PC-9 (cell line): ENCODE results near the gene TUT4. TPM values are rescaled to one million over a fixed set of nuclear protein-coding genes. Genes with fewer than 3 reads are reported as not detected.

ENCODE experiments used
- BruUV-seq: library from RNA; stranded (reverse); fragments of 400-500 nt; replicated peaks from 2 replicates; lab custom pipeline; 2021; lab: Mats Ljungman, UMichigan
- CTCF ChIA-PET: fragments of 300-600 bp; sonication (Branson Sonifier 250); formaldehyde crosslinking; loops from one replicate; lab custom pipeline; 2022; ENCODE audit warnings: antibody characterized with exemption; lab: Charles Lee
- POLR2A ChIA-PET: fragments of 300-600 bp; sonication (Branson Sonifier 250); formaldehyde crosslinking; loops from one replicate; lab custom pipeline; 2022; ENCODE audit warnings: antibody characterized with exemption; ENCODE audit not compliant: unreplicated experiment; lab: Charles Lee
- DNase-seq, 2 experiments: peaks; one replicate each; pipeline versions ENCODE4 v3.0.0 to v3.0.0-alpha.2; 2015 to 2022; ENCODE audit warnings: mixed read lengths in 1 of 2
- H2AFZ ChIP-seq: fragments of 200-600 bp; sonication (generic); 2 replicates; pipeline ENCODE4 v1.8.1; 2017; ENCODE audit warnings: antibody characterized with exemption
- H3F3A ChIP-seq: fragments of 200-600 bp; sonication (generic); 2 replicates; pipeline ENCODE4 v1.8.1; 2017; ENCODE audit warnings: antibody characterized with exemption, mild to moderate bottlenecking, low read depth; ENCODE audit not compliant: insufficient read depth
- H3K27ac ChIP-seq: fragments of 200-600 bp; sonication (generic); 2 replicates; pipeline ENCODE4 v1.6.1; 2016; ENCODE audit warnings: mixed run types
- H3K27me3 ChIP-seq: fragments of 200-600 bp; sonication (generic); 2 replicates; pipeline ENCODE4 v1.6.1; 2016; ENCODE audit warnings: low read depth, mixed run types; ENCODE audit not compliant: insufficient read depth
- H3K36me3 ChIP-seq: fragments of 200-600 bp; sonication (generic); 2 replicates; pipeline ENCODE4 v1.6.1; 2016; ENCODE audit warnings: low read depth, mixed run types
- H3K4me1 ChIP-seq: fragments of 200-600 bp; sonication (generic); replicated peaks from 2 replicates; pipeline ENCODE4 v1.6.1; 2016; ENCODE audit warnings: mixed run types; ENCODE audit not compliant: insufficient read depth
- H3K4me2 ChIP-seq: fragments of 200-600 bp; sonication (generic); 2 replicates; pipeline ENCODE4 v1.6.1; 2017; ENCODE audit warnings: mixed run types
- H3K4me3 ChIP-seq: fragments of 200-600 bp; sonication (generic); 2 replicates; pipeline ENCODE4 v1.6.1; 2016; ENCODE audit warnings: mixed run types
- H3K79me2 ChIP-seq: fragments of 200-600 bp; sonication (generic); 2 replicates; pipeline ENCODE4 v1.6.1; 2017; ENCODE audit warnings: low read depth, mixed run types
- H3K9me2 ChIP-seq: fragments of 200-600 bp; sonication (generic); 2 replicates; pipeline ENCODE4 v1.8.1; 2017; ENCODE audit warnings: mild to moderate bottlenecking; ENCODE audit not compliant: insufficient read depth
- H3K9me3 ChIP-seq: fragments of 200-600 bp; sonication (generic); 2 replicates; pipeline ENCODE4 v1.8.1; 2016; ENCODE audit warnings: low read depth; ENCODE audit not compliant: insufficient read depth
- H4K20me1 ChIP-seq: fragments of 200-600 bp; sonication (generic); 2 replicates; pipeline ENCODE4 v1.8.1; 2017; ENCODE audit not compliant: insufficient read depth
- EZH2 ChIP-seq: fragments of 200-600 bp; sonication (generic); IDR thresholded peaks from 2 replicates; pipeline ENCODE4 v1.8.0; 2017; ENCODE audit warnings: antibody characterized with exemption, low read depth
- intact Hi-C: fragments of 100-400 bp; cut with micrococcal nuclease; formaldehyde crosslinking; loops from one replicate; pipeline ENCODE4 v1.10.0; 2022; ENCODE audit not compliant: unreplicated experiment
- total RNA-seq: library from RNA; stranded (reverse); gene quantifications from 2 replicates; pipeline ENCODE4 v1.2.3, GENCODE V29; 2021
- TF ChIP-seq, protein P1 (sequence below): fragments of 200-600 bp; sonication (generic); conservative IDR thresholded peaks from 2 replicates; pipeline ENCODE4 v1.6.1; 2017; ENCODE audit warnings: mixed run types, antibody characterized with exemption, mild to moderate bottlenecking, moderate library complexity

TUT4 gene
- total RNA-seq, 1 experiment from 2014 or later: 78.3 TPM

DNA sequence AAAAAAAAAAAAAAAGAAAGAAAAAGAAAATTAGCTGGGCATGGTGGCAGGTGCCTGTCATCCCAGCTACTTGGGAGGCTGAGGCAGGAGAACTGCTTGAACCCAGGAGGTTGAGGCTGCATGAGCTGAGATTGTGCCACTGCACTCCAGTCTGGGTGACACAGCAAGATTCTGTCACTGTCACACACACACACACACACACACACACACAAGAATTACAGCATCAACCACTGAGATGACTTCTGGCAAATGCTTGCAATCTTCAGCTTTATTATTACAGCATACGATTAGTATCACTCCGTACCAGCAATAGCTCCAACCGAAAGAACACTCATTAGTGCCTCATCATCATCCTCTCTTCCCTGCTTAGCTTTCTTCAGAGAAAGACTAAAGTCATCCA lies 153.3 kb downstream of the TUT4 start:
- ChIA-PET CTCF (no interaction called here), POLR2A (no interaction called here)
- no peak overlapping the region for H2AFZ ChIP-seq
- no peak overlapping the region for H3K4me2 ChIP-seq
- intact Hi-C loops: loop anchor here (5.0 kb wide), 1 partner anchor 798 kb away; the partner anchor contains the start of gene CPT2
- H3K36me3 ChIP-seq: peaks cover 4% of the 10 kb centered on the region; the same call in 1 of the 2 replicates
- no peak overlapping the region for H3K27ac ChIP-seq
- H4K20me1 ChIP-seq: no peaks in the 10 kb centered on the region
- H3K79me2 ChIP-seq: peaks cover 21% of the 10 kb centered on the region
- TF ChIP-seq EZH2: no peak
- TF ChIP-seq, protein P1, sequence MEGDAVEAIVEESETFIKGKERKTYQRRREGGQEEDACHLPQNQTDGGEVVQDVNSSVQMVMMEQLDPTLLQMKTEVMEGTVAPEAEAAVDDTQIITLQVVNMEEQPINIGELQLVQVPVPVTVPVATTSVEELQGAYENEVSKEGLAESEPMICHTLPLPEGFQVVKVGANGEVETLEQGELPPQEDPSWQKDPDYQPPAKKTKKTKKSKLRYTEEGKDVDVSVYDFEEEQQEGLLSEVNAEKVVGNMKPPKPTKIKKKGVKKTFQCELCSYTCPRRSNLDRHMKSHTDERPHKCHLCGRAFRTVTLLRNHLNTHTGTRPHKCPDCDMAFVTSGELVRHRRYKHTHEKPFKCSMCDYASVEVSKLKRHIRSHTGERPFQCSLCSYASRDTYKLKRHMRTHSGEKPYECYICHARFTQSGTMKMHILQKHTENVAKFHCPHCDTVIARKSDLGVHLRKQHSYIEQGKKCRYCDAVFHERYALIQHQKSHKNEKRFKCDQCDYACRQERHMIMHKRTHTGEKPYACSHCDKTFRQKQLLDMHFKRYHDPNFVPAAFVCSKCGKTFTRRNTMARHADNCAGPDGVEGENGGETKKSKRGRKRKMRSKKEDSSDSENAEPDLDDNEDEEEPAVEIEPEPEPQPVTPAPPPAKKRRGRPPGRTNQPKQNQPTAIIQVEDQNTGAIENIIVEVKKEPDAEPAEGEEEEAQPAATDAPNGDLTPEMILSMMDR: no peak
- no peaks in the 10 kb centered on the region for H3K9me3 ChIP-seq
- BruUV-seq: no TSS peak
- H3K4me3 ChIP-seq: no peak overlapping the region
- peaks cover 12% of the 10 kb centered on the region; the same call in 1 of the 2 replicates for H3K4me1 ChIP-seq
- H3K27me3 ChIP-seq: no peaks in the 10 kb centered on the region
- no peak for DNase-seq
- H3K9me2 ChIP-seq: no peaks in the 10 kb centered on the region
- no peaks in the 10 kb centered on the region for H3F3A ChIP-seq

DNA sequence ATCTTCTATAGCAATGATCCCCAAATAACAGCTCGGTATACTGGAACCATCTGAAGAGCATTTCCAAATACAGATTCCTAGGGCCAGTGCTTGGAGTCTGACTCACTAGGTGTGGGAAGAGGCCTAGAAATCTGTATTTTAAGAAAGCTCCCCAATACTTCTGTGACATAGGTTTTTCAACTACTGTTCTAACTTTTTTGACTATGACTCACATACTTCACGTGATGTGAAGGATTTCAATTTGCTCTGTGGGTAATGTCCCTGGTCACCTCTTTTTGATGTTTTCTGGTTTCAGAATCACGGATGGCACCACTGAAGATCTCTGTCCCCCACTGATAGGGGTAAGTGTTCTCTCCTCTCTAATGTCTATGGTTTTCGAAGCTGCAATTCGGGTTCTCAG lies 159.7 kb downstream of the TUT4 start:
- no TSS peak for BruUV-seq
- Histone ChIP-seq H4K20me1 (no peaks in the 10 kb centered on the region), H3K27me3 (no peaks in the 10 kb centered on the region), H3K9me3 (no peaks in the 10 kb centered on the region), H3K4me2 (no peak overlapping the region), H3K9me2 (no peaks in the 10 kb centered on the region), H3K4me1 (no peaks in the 10 kb centered on the region), H3K27ac (no peak overlapping the region), H2AFZ (no peak overlapping the region), H3F3A (no peaks in the 10 kb centered on the region), H3K4me3 (no peak overlapping the region), H3K79me2 (no peaks in the 10 kb centered on the region), H3K36me3 (peaks cover 8% of the 10 kb centered on the region; the same call in 1 of the 2 replicates)
- TF ChIP-seq, protein P1: no peak
- no peak for TF ChIP-seq EZH2
- DNase-seq: no peak
- ChIA-PET POLR2A (no interaction called here), CTCF (no interaction called here)
- intact Hi-C loops: no loop called here

DNA sequence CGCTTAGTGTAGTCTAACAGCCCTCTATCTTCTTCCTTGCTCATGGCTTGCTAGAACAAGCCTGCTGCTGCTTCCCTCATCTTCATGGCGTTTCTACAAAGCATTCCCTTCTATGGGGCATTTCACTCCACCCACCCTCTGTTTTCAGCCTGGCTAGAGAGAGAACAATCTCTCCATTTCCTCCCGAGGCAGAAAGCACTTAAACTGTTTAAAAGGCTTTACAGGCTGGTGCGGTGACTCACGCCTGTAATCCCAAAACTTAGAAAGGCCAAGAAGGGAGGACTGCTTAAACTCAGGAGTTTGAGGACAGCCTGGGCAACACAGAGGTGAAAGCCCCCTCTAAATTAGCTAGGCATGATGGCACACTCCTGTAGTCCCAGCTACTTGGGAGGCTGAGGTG lies 166.4 kb downstream of the TUT4 start:
- Histone ChIP-seq H3K27me3 (no peaks in the 10 kb centered on the region), H2AFZ (no peak overlapping the region), H3K27ac (no peak overlapping the region), H3K4me1 (no peaks in the 10 kb centered on the region), H3K4me2 (no peak overlapping the region), H4K20me1 (no peaks in the 10 kb centered on the region), H3F3A (no peaks in the 10 kb centered on the region), H3K9me2 (no peaks in the 10 kb centered on the region), H3K9me3 (no peaks in the 10 kb centered on the region), H3K36me3 (0 out of 2 replicates have a peak, but pooled peaks cover 5% of the 10 kb centered on the region), H3K79me2 (no peaks in the 10 kb centered on the region), H3K4me3 (no peak overlapping the region)
- POLR2A ChIA-PET: no interaction called here
- no peak for DNase-seq
- TF ChIP-seq, protein P1: no peak
- no peak for TF ChIP-seq EZH2
- no TSS peak for BruUV-seq
- intact Hi-C loops: no loop called here
- CTCF ChIA-PET: no interaction called here
